K562 (cell line): ENCODE data around the gene SLC6A6. TPM values are rescaled to one million over a fixed set of nuclear protein-coding genes. Genes with fewer than 3 reads are reported as not detected.

ENCODE experiments used
- ARID4B ChIP-seq: sonication (generic); formaldehyde crosslinking; IDR thresholded peaks from 2 replicates; pipeline ENCODE4 v1.8.0; 2022; ENCODE audit warnings: mild to moderate bottlenecking, missing genetic modification reagents
- ETS2 ChIP-seq: IDR thresholded peaks from 2 replicates; pipeline ENCODE4 v1.6.1; 2016; ENCODE audit warnings: borderline replicate concordance, missing genetic modification characterization, mild to moderate bottlenecking, moderate library complexity, missing compliant biosample characterization; ENCODE audit not compliant: poor library complexity, severe bottlenecking
- JUNB ChIP-seq: fragments of 450-650 bp; formaldehyde crosslinking; conservative IDR thresholded peaks from 2 replicates; pipeline ENCODE4 v1.4.0; 2020; ENCODE audit warnings: mild to moderate bottlenecking
- JUND ChIP-seq, 2 experiments: IDR thresholded peaks; 2 replicates in 1 of 2; 3 replicates in 1 of 2; pipeline ENCODE4 v1.6.1; 2011; ENCODE audit warnings: borderline replicate concordance in 2 of 2, low read depth in 2 of 2, low read length in 2 of 2, improper control_type of control experiment in 1 of 2, missing biosample characterization in 1 of 2, missing genetic modification characterization in 1 of 2, missing genetic modification reagents in 1 of 2
- KLF16 ChIP-seq: IDR thresholded peaks from 2 replicates; pipeline ENCODE4 v1.6.1; 2016; ENCODE audit warnings: antibody characterized with exemption
- MTA1 ChIP-seq: fragments of 450-650 bp; IDR thresholded peaks from 2 replicates; pipeline ENCODE4 v1.6.1; 2017; ENCODE audit warnings: borderline replicate concordance
- NCOA4 ChIP-seq: fragments of 450-650 bp; IDR thresholded peaks from 2 replicates; pipeline ENCODE4 v1.6.1; 2018; ENCODE audit warnings: mild to moderate bottlenecking; ENCODE audit not compliant: partially characterized antibody
- NCOA6 ChIP-seq: fragments of 450-650 bp; IDR thresholded peaks from 2 replicates; pipeline ENCODE4 v1.6.1; 2017; ENCODE audit warnings: mild to moderate bottlenecking
- PHB2 ChIP-seq: fragments of 450-650 bp; IDR thresholded peaks from 2 replicates; pipeline ENCODE4 v1.6.1; 2017; ENCODE audit warnings: low read depth
- SAFB ChIP-seq: fragments of 200-400 bp; formaldehyde crosslinking; IDR thresholded peaks from 2 replicates; pipeline ENCODE4 v1.6.1; 2017; ENCODE audit warnings: low read depth, low read length, borderline replicate concordance
- TARDBP ChIP-seq: fragments of 450-650 bp; IDR thresholded peaks from 2 replicates; pipeline ENCODE4 v1.6.1; 2016
- TBL1XR1 ChIP-seq, 2 experiments: IDR thresholded peaks; 2 replicates each; pipeline ENCODE4 v1.6.1; 2012; ENCODE audit warnings: improper control_type of control experiment in 2 of 2, low read length in 2 of 2, mild to moderate bottlenecking in 1 of 2
- TOE1 ChIP-seq, 2 experiments: fragments of 450-650 bp in 1 of 2; sonication (generic) in 1 of 2; formaldehyde crosslinking in 1 of 2; IDR thresholded peaks; 2 replicates each; pipeline versions ENCODE4 v1.7.1 to v1.8.0; 2016 to 2022; ENCODE audit warnings: borderline replicate concordance in 2 of 2, mild to moderate bottlenecking in 2 of 2, antibody characterized with exemption in 1 of 2, inconsistent platforms in 1 of 2, low read depth in 1 of 2, missing genetic modification reagents in 1 of 2, moderate library complexity in 1 of 2
- ZNF76 ChIP-seq: fragments of 250-450 bp; sonication (Bioruptor Pico); IDR thresholded peaks from 2 replicates; pipeline ENCODE4 v1.4.0; 2020; ENCODE audit warnings: mild to moderate bottlenecking, moderate library complexity, borderline replicate concordance
- ZNF766 ChIP-seq: fragments of 200-800 bp; sonication (Bioruptor generic); conservative IDR thresholded peaks from 2 replicates; pipeline ENCODE4 v1.6.1; 2016; ENCODE audit warnings: missing genetic modification characterization, missing compliant biosample characterization
- polyA plus RNA-seq, 8 experiments: library from polyadenylated mRNA; depleted of rRNA in 4 of 8; stranded (reverse) in 5 of 8; unstranded in 3 of 8; fragments of >200 nt; fragmentation: Nextera tagmentation in 2 of 8; fragmentation: Illumina TruSeq in 1 of 8; extraction: Ambion mirVana in 2 of 8; extraction: Trizol in 1 of 8; gene quantifications; 2 replicates each; pipeline versions ENCODE4 v1.2.1 to v1.2.3, GENCODE V29; 2011 to 2014; ENCODE audit warnings: inconsistent platforms in 1 of 8, missing spikeins in 1 of 8
- total RNA-seq, 7 experiments: library from RNA; depleted of rRNA in 6 of 7; stranded (reverse); fragments of >200 nt in 6 of 7; fragmentation: Illumina TruSeq in 2 of 7; extraction: Trizol in 2 of 7; gene quantifications; 2 replicates each; pipeline versions ENCODE4 v1.2.1 to v1.2.3, GENCODE V29; 2011 to 2021; ENCODE audit warnings: low replicate concordance in 1 of 7
- TF ChIP-seq, protein P1 (sequence below): fragments of 250-450 bp; sonication (Bioruptor Pico); IDR thresholded peaks from 2 replicates; pipeline ENCODE4 v1.5.0; 2022; ENCODE audit warnings: mild to moderate bottlenecking

Gene SLC6A6
- total and polyA plus RNA-seq, 9 of the 15 experiments (the other 6 are each of a cell fraction or from before 2014, with no cell fraction given), result 12.3 to 203 (median 93.2) TPM

DNA sequence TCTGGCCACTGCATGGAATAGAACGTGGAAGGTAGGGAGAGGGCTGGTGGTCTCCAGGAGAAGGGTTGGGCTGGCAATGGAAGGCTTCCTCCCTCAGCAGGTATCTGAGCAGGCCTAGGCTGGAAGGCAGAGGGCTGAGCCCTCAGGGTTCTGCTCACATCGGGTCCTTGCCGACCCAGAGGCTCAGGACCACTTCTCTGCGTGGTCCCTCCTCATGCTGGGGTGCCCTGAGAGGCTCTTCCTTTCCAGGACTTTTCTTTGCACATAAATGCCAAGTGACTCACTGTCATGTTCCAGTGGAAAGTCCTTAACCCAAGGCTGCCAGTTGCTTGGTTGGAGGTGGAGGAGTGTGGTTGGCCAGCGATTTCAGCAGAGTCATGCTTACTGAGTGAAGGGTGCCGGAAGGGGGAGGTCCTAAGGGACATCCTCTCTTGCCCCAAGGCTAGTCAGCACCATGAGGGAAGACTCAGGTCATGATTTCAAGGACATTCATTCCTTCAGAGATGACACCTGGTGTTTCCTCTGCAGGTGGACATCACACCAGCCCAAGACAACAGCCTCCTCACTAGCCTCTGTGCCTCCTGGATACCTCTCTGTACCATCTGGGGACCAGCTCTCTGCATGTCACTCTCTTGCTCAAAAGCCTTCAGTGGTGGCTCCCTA, 8.2 kb downstream of the SLC6A6 start (continued):
- TF ChIP-seq ARID4B (CRISPR knock-in tag), result peak; percentile 75
- TF ChIP-seq ETS2 (tag), result no peak
- TF ChIP-seq ZNF76 (CRISPR knock-in tag), result peak; percentile 79
- peak in 1 of 2 experiments; percentile 58; a peak in 1 of 4 replicates for TF ChIP-seq TBL1XR1 (IDR thresholded peaks at IDR 0.05; ENCODE audit: low read length in 2 of 2)
- no peak for TF ChIP-seq TARDBP
- no peak for TF ChIP-seq PHB2
- peak; percentile 59; the same call in 1 of the 2 replicates for TF ChIP-seq ZNF766 (CRISPR knock-in tag)
- no peak; the same call in 1 of the 2 replicates for TF ChIP-seq MTA1
- TF ChIP-seq KLF16, result no peak
- no peak for TF ChIP-seq JUNB (CRISPR knock-in tag)
- TF ChIP-seq NCOA4, result no peak
- peak; percentile 87 for TF ChIP-seq JUND (IDR thresholded peaks at IDR 0.05; ENCODE audit: borderline replicate concordance, low read depth, low read length)
- TF ChIP-seq JUND (tag; IDR thresholded peaks at IDR 0.05; ENCODE audit: borderline replicate concordance, low read depth, low read length), result peak; percentile 85; the same call in 2 of the 3 replicates
- TF ChIP-seq SAFB, result no peak
- no peak for TF ChIP-seq TOE1 (IDR thresholded peaks at IDR 0.05; ENCODE audit: borderline replicate concordance)
- TF ChIP-seq TOE1 (CRISPR knock-in tag; IDR thresholded peaks at IDR 0.05; ENCODE audit: borderline replicate concordance, low read depth), result 0 out of 2 replicates have a peak, but pooled peaks have one; percentile 81
- TF ChIP-seq NCOA6, result no peak
- TF ChIP-seq, protein P1, sequence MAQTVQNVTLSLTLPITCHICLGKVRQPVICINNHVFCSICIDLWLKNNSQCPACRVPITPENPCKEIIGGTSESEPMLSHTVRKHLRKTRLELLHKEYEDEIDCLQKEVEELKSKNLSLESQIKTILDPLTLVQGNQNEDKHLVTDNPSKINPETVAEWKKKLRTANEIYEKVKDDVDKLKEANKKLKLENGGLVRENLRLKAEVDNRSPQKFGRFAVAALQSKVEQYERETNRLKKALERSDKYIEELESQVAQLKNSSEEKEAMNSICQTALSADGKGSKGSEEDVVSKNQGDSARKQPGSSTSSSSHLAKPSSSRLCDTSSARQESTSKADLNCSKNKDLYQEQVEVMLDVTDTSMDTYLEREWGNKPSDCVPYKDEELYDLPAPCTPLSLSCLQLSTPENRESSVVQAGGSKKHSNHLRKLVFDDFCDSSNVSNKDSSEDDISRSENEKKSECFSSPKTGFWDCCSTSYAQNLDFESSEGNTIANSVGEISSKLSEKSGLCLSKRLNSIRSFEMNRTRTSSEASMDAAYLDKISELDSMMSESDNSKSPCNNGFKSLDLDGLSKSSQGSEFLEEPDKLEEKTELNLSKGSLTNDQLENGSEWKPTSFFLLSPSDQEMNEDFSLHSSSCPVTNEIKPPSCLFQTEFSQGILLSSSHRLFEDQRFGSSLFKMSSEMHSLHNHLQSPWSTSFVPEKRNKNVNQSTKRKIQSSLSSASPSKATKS (CRISPR knock-in tag), result no peak
